H9 (cell line): ENCODE results near the gene SLMAP. TPM values are rescaled to one million over a fixed set of nuclear protein-coding genes. Genes with fewer than 3 reads are reported as not detected.

Experiments
- DNase-seq: peaks from one replicate; pipeline ENCODE4 v3.0.0-alpha.2; 2017
- H2AFZ ChIP-seq: one replicate; pipeline ENCODE4 v1.6.1; 2013; ENCODE audit warnings: mild to moderate bottlenecking, low read length, control low read depth, moderate library complexity
- H2AK5ac ChIP-seq: 2 replicates; pipeline ENCODE4 v1.6.1; 2013; ENCODE audit warnings: low read length, control low read depth, mixed read lengths; ENCODE audit not compliant: insufficient read length
- H2BK120ac ChIP-seq: one replicate; pipeline ENCODE4 v1.6.1; 2013; ENCODE audit warnings: low read depth, mild to moderate bottlenecking, low read length, control low read depth, inconsistent platforms; ENCODE audit not compliant: poor library complexity, severe bottlenecking
- H2BK12ac ChIP-seq: 2 replicates; pipeline ENCODE4 v1.6.1; 2013; ENCODE audit warnings: low read length, control low read depth, mixed read lengths, low read depth; ENCODE audit not compliant: insufficient read length
- H2BK15ac ChIP-seq: 2 replicates; pipeline ENCODE4 v1.6.1; 2013; ENCODE audit warnings: low read depth, low read length, control low read depth
- H2BK20ac ChIP-seq: one replicate; pipeline ENCODE4 v1.6.1; 2013; ENCODE audit warnings: low read depth, mild to moderate bottlenecking, low read length, control low read depth, inconsistent platforms; ENCODE audit not compliant: poor library complexity, severe bottlenecking
- H2BK5ac ChIP-seq: 2 replicates; pipeline ENCODE4 v1.6.1; 2013; ENCODE audit warnings: low read length, control low read depth, mixed read lengths; ENCODE audit not compliant: insufficient read length
- H3K14ac ChIP-seq: 2 replicates; pipeline ENCODE4 v1.6.1; 2013; ENCODE audit warnings: low read length, control low read depth; ENCODE audit not compliant: insufficient read depth
- H3K18ac ChIP-seq: 2 replicates; pipeline ENCODE4 v1.6.1; 2013; ENCODE audit warnings: low read depth, mild to moderate bottlenecking, mixed read lengths, low read length, control low read depth; ENCODE audit not compliant: insufficient read length
- H3K23ac ChIP-seq: 2 replicates; pipeline ENCODE4 v1.6.1; 2013; ENCODE audit warnings: low read length, control low read depth, mixed read lengths, low read depth; ENCODE audit not compliant: insufficient read length
- H3K23me2 ChIP-seq: 2 replicates; pipeline ENCODE4 v1.6.1; 2013; ENCODE audit warnings: low read depth, mild to moderate bottlenecking, mixed read lengths, low read length, control low read depth; ENCODE audit not compliant: insufficient read length, poor library complexity, severe bottlenecking
- H3K27ac ChIP-seq: 2 replicates; pipeline ENCODE4 v1.5.1; 2013; ENCODE audit warnings: low read length, control low read depth, mixed read lengths, low read depth; ENCODE audit not compliant: insufficient read length
- H3K27me3 ChIP-seq: 2 replicates; pipeline ENCODE4 v1.6.1; 2013; ENCODE audit warnings: low read length, control low read depth, inconsistent platforms; ENCODE audit not compliant: insufficient read depth
- H3K4ac ChIP-seq: 2 replicates; pipeline ENCODE4 v1.6.1; 2013; ENCODE audit warnings: low read depth, mild to moderate bottlenecking, control low read depth, inconsistent platforms, low read length, moderate library complexity
- H3K4me1 ChIP-seq: 2 replicates; pipeline ENCODE4 v1.6.1; 2013; ENCODE audit warnings: low read length, control low read depth, inconsistent platforms; ENCODE audit not compliant: insufficient read depth
- H3K4me2 ChIP-seq: 2 replicates; pipeline ENCODE4 v1.6.1; 2013; ENCODE audit warnings: low read length, control low read depth, mixed read lengths; ENCODE audit not compliant: insufficient read length, insufficient read depth
- H3K56ac ChIP-seq: 2 replicates; pipeline ENCODE4 v1.6.1; 2013; ENCODE audit warnings: low read depth, mild to moderate bottlenecking, mixed read lengths, low read length, control low read depth; ENCODE audit not compliant: insufficient read length
- H3K79me1 ChIP-seq: 2 replicates; pipeline ENCODE4 v1.6.1; 2013; ENCODE audit warnings: low read depth, mild to moderate bottlenecking, moderate library complexity, low read length, control low read depth, inconsistent platforms; ENCODE audit not compliant: insufficient read depth, poor library complexity, severe bottlenecking
- H3K79me2 ChIP-seq: 2 replicates; pipeline ENCODE4 v1.6.1; 2013; ENCODE audit warnings: low read length, control low read depth, inconsistent platforms; ENCODE audit not compliant: insufficient read depth
- H3K9ac ChIP-seq: 2 replicates; pipeline ENCODE4 v1.6.1; 2013; ENCODE audit warnings: low read length, control low read depth, mixed read lengths; ENCODE audit not compliant: insufficient read length; ENCODE audit errors: extremely low read depth
- H3K9me3 ChIP-seq: one replicate; pipeline ENCODE4 v1.6.1; 2013; ENCODE audit warnings: low read depth, low read length, inconsistent platforms; ENCODE audit not compliant: control insufficient read depth
- H3T11ph ChIP-seq: one replicate; pipeline ENCODE4 v1.6.1; 2013; ENCODE audit warnings: mild to moderate bottlenecking, low read length, control low read depth, inconsistent platforms
- H4K20me1 ChIP-seq: one replicate; pipeline ENCODE4 v1.6.1; 2013; ENCODE audit not compliant: control insufficient read depth, insufficient read length, insufficient read depth
- H4K5ac ChIP-seq: 2 replicates; pipeline ENCODE4 v1.6.1; 2013; ENCODE audit warnings: low read depth, mild to moderate bottlenecking, mixed read lengths, low read length, control low read depth; ENCODE audit not compliant: insufficient read length
- H4K8ac ChIP-seq: replicated peaks from 2 replicates; pipeline ENCODE4 v1.6.1; 2013; ENCODE audit warnings: low read length, control low read depth, mixed read lengths, low read depth; ENCODE audit not compliant: insufficient read length
- H4K91ac ChIP-seq: 2 replicates; pipeline ENCODE4 v1.6.1; 2013; ENCODE audit warnings: low read depth, mild to moderate bottlenecking, moderate library complexity, mixed read lengths, low read length, control low read depth; ENCODE audit not compliant: insufficient read length
- H3K27ac Mint-ChIP-seq, 3 experiments: 2 replicates in 2 of 3; 3 replicates in 1 of 3; pipeline ENCODE4 v1.8.0; 2020 to 2021; ENCODE audit warnings: mixed read lengths in 3 of 3, mild to moderate bottlenecking in 1 of 3, moderate library complexity in 1 of 3
- H3K27me3 Mint-ChIP-seq: 2 replicates; pipeline ENCODE4 v1.8.0; 2021; ENCODE audit warnings: low read depth, mild to moderate bottlenecking, moderate library complexity, mixed read lengths
- H3K36me3 Mint-ChIP-seq, 3 experiments: 2 replicates in 2 of 3; 3 replicates in 1 of 3; pipeline ENCODE4 v1.8.0; 2020 to 2021; ENCODE audit warnings: low read depth in 3 of 3, mixed read lengths in 3 of 3; ENCODE audit not compliant: insufficient read depth in 1 of 3
- H3K4me1 Mint-ChIP-seq, 2 experiments: 2 replicates each; pipeline ENCODE4 v1.8.0; 2020; ENCODE audit warnings: mixed read lengths in 2 of 2
- H3K4me3 Mint-ChIP-seq, 2 experiments: 2 replicates in 1 of 2; 3 replicates in 1 of 2; pipeline ENCODE4 v1.8.0; 2020 to 2021; ENCODE audit warnings: mild to moderate bottlenecking in 2 of 2, mixed read lengths in 2 of 2, moderate library complexity in 1 of 2
- H3K9me3 Mint-ChIP-seq, 2 experiments: 2 replicates in 1 of 2; 3 replicates in 1 of 2; pipeline ENCODE4 v1.8.0; 2020; ENCODE audit warnings: mild to moderate bottlenecking in 2 of 2, mixed read lengths in 2 of 2, moderate library complexity in 1 of 2
- CTCF ChIP-seq: fragments of 200-600 bp; sonication (generic); conservative IDR thresholded peaks from 3 replicates; pipeline ENCODE4 v1.8.0; 2021; ENCODE audit warnings: antibody characterized with exemption, mild to moderate bottlenecking
- WGBS: extraction: QIAGEN DNeasy Blood & Tissue Kit; methylation state at CpG from one replicate; pipeline ENCODE4 v1.1.7; 2013; ENCODE audit warnings: missing lambda C conversion rate, low lambda C conversion rate, mixed read lengths; ENCODE audit not compliant: insufficient read length; ENCODE audit errors: extremely low coverage; 5-methylcytosine and 5-hydroxymethylcytosine counted together
- total RNA-seq: library from RNA; stranded (reverse); gene quantifications from 2 replicates; pipeline ENCODE4 v1.2.1, GENCODE V29; 2021

Gene SLMAP
- total RNA-seq, 1 experiment from 2014 or later, result 65.1 TPM

- Histone ChIP-seq H2BK20ac (no peak overlapping the region), H2BK12ac (no peak overlapping the region), H3K4me1 (no peaks in the 10 kb centered on the region), H3T11ph (no peak overlapping the region), H4K5ac (no peak overlapping the region), H4K91ac (no peak overlapping the region), H4K8ac (no peak overlapping the region), H3K9me3 (no peaks in the 10 kb centered on the region), H3K4me2 (no peak overlapping the region), H3K4ac (no peak overlapping the region), H3K79me1 (no peaks in the 10 kb centered on the region), H2AK5ac (no peak overlapping the region), H3K27ac (no peak overlapping the region), H3K14ac (no peak overlapping the region), H3K23ac (no peak overlapping the region), H3K18ac (no peak overlapping the region), H2BK15ac (no peak overlapping the region), H2BK5ac (no peak overlapping the region), H3K9ac (no peak overlapping the region), H4K20me1 (no peaks in the 10 kb centered on the region), H3K27me3 (no peaks in the 10 kb centered on the region), H3K79me2 (no peaks in the 10 kb centered on the region), H2BK120ac (no peak overlapping the region), H2AFZ (no peak overlapping the region), H3K23me2 (no peaks in the 10 kb centered on the region), H3K56ac (no peak overlapping the region)
- Mint-ChIP-seq H3K9me3 (no peaks in the 10 kb centered on the region), H3K36me3 (peaks cover 2 to 14% (median 9%) of the 10 kb centered on the region in 3 experiments; a peak in 5 of 7 replicates), H3K27ac (no peak overlapping the region), H3K4me3 (no peak overlapping the region), H3K27me3 (no peaks in the 10 kb centered on the region), H3K4me1 (no peaks in the 10 kb centered on the region)
- DNase-seq, result no peak
- WGBS, result no CpG with 5 or more reads among the region's 1 CpG
- TF ChIP-seq CTCF, result no peak
Measured at GRCh38 chr3:57855281-57855680, 99.2 kb downstream of the SLMAP start.
